Lower lobe of right lung (tissue), 2 donors: ENCODE results near the gene TENM3. TPM values are rescaled to one million over a fixed set of nuclear protein-coding genes. Genes with fewer than 3 reads are reported as not detected.

Experiments used
- ATAC-seq, 2 donors: fragments of 200-7000 bp; cut with Tn5 transposase; one replicate each; pipeline ENCODE4 v1.9.1; 2020 to 2022; ENCODE audit warnings: mild to moderate bottlenecking in 2 of 2, moderate library complexity in 2 of 2
- DNase-seq: peaks from one replicate; pipeline ENCODE4 v3.0.0-alpha.2; 2020
- H3K27ac ChIP-seq: fragments of 200-600 bp; one replicate; pipeline ENCODE4 v1.8.0; 2022
- H3K27me3 ChIP-seq: fragments of 200-600 bp; one replicate; pipeline ENCODE4 v1.8.0; 2022; ENCODE audit warnings: low read depth
- H3K36me3 ChIP-seq: fragments of 200-600 bp; one replicate; pipeline ENCODE4 v1.8.0; 2022; ENCODE audit warnings: mild to moderate bottlenecking
- H3K4me1 ChIP-seq: fragments of 200-600 bp; one replicate; pipeline ENCODE4 v1.8.0; 2022
- H3K4me3 ChIP-seq: fragments of 200-600 bp; one replicate; pipeline ENCODE4 v1.8.0; 2022; ENCODE audit warnings: mild to moderate bottlenecking
- H3K9me3 ChIP-seq: fragments of 200-600 bp; one replicate; pipeline ENCODE4 v1.8.0; 2022
- CTCF ChIP-seq: fragments of 200-600 bp; IDR thresholded peaks from one replicate; pipeline ENCODE4 v1.8.0; 2022; ENCODE audit warnings: antibody characterized with exemption, mild to moderate bottlenecking
- intact Hi-C: fragments of 100-400 bp; cut with DNase I; formaldehyde crosslinking; loops from one replicate; pipeline ENCODE4 v1.11.0; 2022
- total RNA-seq: library from RNA; stranded (reverse); fragmentation: NEBNext Ultra II Directional; extraction: Animal tissue kit (Norgen Biotek cat#: 25700); gene quantifications from one replicate; pipeline ENCODE4 v1.2.1, GENCODE V29; 2021
- donor health status: DM: no; HTN: yes; CAD: no; lungs with severe emphysema.

The TENM3 gene
- total RNA-seq, 1 donor from 2014 or later = 1.9 TPM

GRCh38 chr4:182765987-182766856, 523.0 kb downstream of the TENM3 start:
- intact Hi-C loops = no loop called here
- no peak for ATAC-seq
- DNase-seq = no peak

GRCh38 chr4:182766857-182767250, 523.7 kb downstream of the TENM3 start:
- TF ChIP-seq CTCF = no peak
- H3K4me3 ChIP-seq = no peak overlapping the region
- no peaks in the 10 kb centered on the region for H3K4me1 ChIP-seq
- no peaks in the 10 kb centered on the region for H3K27me3 ChIP-seq
- ATAC-seq (no peak), DNase-seq (no peak)
- no peaks in the 10 kb centered on the region for H3K36me3 ChIP-seq
- intact Hi-C loops = no loop called here
- no peak overlapping the region for H3K27ac ChIP-seq
- H3K9me3 ChIP-seq = no peaks in the 10 kb centered on the region

More at GRCh38 chr4:182765987-182766856, 523.0 kb downstream of the TENM3 start:
- no peak overlapping the region for H3K27ac ChIP-seq
- H3K27me3 ChIP-seq = no peaks in the 10 kb centered on the region
- no peaks in the 10 kb centered on the region for H3K9me3 ChIP-seq
- no peaks in the 10 kb centered on the region for H3K4me1 ChIP-seq
- TF ChIP-seq CTCF = no peak
- no peaks in the 10 kb centered on the region for H3K36me3 ChIP-seq
- H3K4me3 ChIP-seq = no peak overlapping the region

GRCh38 chr4:182768838-182769237, 525.6 kb downstream of the TENM3 start:
- H3K4me1 ChIP-seq = no peaks in the 10 kb centered on the region
- no peak for TF ChIP-seq CTCF
- H3K4me3 ChIP-seq = no peak overlapping the region
- no peaks in the 10 kb centered on the region for H3K36me3 ChIP-seq
- intact Hi-C loops = no loop called here
- no peak overlapping the region for H3K27ac ChIP-seq
- H3K27me3 ChIP-seq = no peaks in the 10 kb centered on the region
- DNase-seq (no peak), ATAC-seq (no peak)
- no peaks in the 10 kb centered on the region for H3K9me3 ChIP-seq

- H3K4me1 ChIP-seq = no peaks in the 10 kb centered on the region
- H3K27ac ChIP-seq = no peak overlapping the region
- peak; percentile 69 to 77 for ATAC-seq
- no peak overlapping the region for H3K4me3 ChIP-seq
- TF ChIP-seq CTCF = no peak
- intact Hi-C loops = no loop called here
- H3K9me3 ChIP-seq = no peaks in the 10 kb centered on the region
- no peak for DNase-seq
- H3K27me3 ChIP-seq = no peaks in the 10 kb centered on the region
- no peaks in the 10 kb centered on the region for H3K36me3 ChIP-seq
Observed at GRCh38 chr4:182770259-182770995, 527.2 kb downstream of the TENM3 start.

- no peak for ATAC-seq
- Histone ChIP-seq H3K9me3 (no peaks in the 10 kb centered on the region), H3K4me1 (no peaks in the 10 kb centered on the region), H3K4me3 (no peak overlapping the region), H3K36me3 (no peaks in the 10 kb centered on the region), H3K27me3 (no peaks in the 10 kb centered on the region), H3K27ac (no peak overlapping the region)
- DNase-seq = no peak
- no peak for TF ChIP-seq CTCF
- intact Hi-C loops = no loop called here
Observed at GRCh38 chr4:182770996-182771514, 527.9 kb downstream of the TENM3 start.
